Stimulated activated CD8-positive, alpha-beta memory T cell treated with anti-CD3 and anti-CD28 coated beads, Interleukin-15, amount 100 ng/mL, for 48 hours (primary cell): ENCODE measurements around the gene SCO1.

Experiments
- DNase-seq, 2 donors: peaks; one replicate each; pipeline ENCODE4 v3.0.0-alpha.2; 2020; ENCODE audit warnings: low read depth in 2 of 2

The SCO1 gene

DNA sequence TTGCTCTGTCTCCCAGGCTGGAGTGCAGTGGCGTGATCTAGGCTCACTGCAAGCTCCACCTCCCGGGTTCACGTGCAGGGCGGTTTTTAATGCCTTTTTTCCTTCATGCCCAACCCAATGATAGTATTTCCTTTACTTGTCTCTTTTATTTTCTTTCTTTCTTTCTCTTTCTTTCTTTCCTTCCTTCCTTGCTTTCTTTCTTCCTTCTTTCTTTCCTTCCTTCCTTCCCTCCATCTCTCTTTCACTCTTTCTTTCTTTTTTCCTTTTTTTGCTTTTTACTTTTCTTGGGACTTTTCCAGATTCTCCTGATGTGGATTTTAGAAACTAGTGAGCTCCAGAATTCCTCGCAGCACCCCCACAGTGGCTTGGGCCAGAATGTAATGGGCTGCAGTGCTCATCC lies 43.3 kb downstream of the SCO1 start:
- no peak for DNase-seq

DNA sequence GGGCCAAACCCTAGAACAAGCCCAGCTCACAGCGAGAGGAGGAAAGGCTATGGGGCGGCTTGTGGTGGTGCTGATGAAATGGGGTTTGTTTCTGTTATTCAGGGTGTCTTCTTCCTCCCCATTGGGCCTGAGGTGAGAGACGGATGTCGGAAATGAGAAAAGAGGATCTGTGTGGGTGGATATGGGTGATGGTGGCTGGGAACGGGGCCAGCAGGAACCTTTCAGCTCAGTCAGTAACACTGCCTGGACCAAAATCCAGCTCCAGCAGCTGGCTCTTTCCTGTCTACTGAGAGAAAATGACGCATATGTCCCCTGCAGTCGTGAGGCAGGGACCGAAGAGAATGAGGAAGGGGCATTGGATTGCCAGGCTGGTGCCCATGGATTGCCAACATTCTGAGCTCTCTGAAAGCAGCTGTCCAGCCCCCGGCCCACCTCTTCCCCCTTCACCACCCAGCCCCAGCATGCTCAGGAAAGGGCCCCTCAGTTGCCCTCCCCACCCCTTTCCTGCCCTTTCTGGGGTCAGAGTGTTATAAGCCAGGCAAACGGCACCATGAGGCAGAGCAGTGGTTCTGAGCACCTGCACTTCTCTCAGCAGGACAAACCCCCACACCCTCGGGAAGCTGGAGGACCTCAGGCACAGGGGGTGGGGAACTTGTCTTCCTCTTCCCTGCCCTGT lies 44.2 kb downstream of the SCO1 start:
- no peak for DNase-seq

DNA sequence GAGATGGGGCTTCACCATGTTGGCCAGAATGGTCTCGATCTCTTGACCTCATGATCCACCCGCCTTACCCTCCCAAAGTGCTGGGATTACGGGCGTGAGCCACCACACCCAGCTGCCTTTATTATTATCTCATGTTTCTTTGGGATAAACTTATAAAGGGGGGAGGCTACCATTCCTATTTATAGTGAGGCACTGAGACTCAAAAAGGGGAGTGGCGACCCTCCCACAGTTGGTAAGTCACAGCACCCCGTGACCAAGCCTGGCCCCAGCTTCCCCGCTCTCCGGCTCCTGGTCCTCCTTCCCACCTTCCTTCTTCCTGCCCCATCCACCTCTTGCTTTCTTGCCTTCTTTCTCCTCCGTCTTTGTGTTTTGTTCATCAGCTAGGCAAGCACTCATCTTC lies 45.4 kb downstream of the SCO1 start:
- DNase-seq = no peak

- DNase-seq = no peak
Observed at GRCh38 chr17:10649602-10650001, 47.7 kb downstream of the SCO1 start.

GRCh38 chr17:10648956-10649355 lies 48.4 kb downstream of the SCO1 start:
- no peak for DNase-seq

DNA sequence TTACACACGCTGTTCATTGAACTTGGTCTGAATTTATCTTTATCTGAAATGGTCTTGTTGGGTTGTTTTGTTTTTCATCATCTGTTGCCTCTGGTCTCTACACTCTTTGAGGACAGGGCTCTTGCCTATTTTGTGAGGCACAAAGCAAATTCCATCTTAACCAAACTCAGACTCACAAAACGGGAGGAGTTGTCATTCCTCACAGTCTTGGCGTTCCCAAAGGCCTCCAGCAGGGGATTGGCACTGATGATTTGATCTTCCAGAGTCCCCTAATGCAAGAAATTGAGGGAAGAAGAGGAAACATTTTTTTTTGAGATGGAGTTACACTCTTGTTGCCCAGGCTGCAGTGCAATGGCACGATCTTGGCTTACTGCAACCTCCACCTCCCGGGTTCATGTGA lies 49.0 kb downstream of the SCO1 start:
- DNase-seq = no peak

GRCh38 chr17:10646392-10646990 lies 50.8 kb downstream of the SCO1 start:
- DNase-seq = peak; percentile 30 to 46

GRCh38 chr17:10640475-10640874 lies 56.9 kb downstream of the SCO1 start:
- DNase-seq = no peak

DNA sequence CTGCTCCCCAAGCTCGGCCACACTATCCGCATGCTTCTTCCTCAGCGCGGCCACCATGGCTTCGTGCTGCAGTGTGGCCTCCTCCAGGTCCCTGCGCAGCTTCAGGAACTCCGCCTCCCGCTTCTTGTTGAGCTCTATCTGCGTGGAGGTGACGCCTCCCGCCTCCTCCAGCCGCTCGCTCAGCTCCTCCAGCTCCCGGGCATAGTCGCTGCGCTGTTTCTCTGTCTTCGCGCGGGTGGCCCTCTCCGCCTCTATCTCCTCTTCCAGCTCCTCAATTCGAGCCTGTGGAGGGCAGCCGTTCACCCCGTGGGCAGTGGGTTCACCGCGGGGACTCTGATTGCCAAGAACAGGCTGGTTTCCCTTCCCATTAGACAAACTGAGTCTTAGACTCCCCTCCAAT lies 59.2 kb downstream of the SCO1 start:
- no peak for DNase-seq

DNA sequence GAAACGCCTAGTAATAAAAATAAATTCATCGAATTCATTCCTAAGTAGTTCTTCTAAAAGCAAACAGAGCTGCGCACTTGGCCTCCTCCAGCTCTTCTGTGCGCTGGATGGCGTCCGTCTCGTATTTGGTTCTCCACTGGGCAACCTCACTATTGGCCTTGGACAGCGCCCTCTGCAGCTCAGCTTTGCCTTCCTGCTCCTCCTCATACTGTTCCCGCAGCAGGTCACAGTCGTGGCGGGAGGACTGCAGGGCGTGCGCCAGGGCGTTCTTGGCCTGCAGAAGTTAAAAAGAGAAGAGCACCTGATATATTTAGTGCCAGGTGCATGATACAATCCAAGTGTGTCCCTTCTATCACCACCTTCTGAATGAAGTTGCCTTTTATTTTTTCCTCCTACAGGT lies 62.0 kb downstream of the SCO1 start:
- no peak for DNase-seq

GRCh38 chr17:10633738-10634379 lies 63.5 kb downstream of the SCO1 start:
- DNase-seq = no peak

- DNase-seq = no peak
Observed at GRCh38 chr17:10631701-10632100, 65.6 kb downstream of the SCO1 start.

DNA sequence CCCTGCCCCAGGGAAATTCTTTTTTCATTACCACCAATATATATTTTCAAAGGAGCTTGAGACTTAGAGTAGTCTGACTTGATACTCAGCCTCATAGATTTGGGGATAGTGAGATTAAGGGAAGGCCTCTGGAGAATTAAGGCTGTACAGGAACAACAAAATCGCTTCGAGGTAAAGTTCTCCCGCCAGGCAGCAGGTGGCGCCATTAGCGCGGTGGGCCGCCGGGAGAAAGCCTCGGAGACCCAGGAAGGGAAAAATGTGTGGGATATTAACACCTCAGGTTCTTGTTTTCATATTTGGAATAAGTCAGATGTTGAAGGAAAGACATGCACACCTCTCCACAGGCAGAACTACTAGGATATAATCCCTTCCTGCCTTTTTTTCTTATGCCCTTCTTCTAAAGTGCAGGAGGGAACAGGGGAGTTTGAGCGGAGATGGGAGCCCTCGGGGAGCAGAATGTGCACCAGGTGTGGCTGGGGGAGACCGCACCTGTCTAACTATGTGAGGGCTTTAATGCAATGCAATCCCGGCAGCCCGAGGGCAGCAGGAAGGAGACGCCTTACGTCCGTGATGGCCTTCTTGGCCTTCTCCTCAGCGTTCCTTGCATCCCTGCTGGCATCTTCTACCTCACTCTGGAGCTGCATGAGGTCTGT lies 66.2 kb downstream of the SCO1 start:
- no peak for DNase-seq

DNA sequence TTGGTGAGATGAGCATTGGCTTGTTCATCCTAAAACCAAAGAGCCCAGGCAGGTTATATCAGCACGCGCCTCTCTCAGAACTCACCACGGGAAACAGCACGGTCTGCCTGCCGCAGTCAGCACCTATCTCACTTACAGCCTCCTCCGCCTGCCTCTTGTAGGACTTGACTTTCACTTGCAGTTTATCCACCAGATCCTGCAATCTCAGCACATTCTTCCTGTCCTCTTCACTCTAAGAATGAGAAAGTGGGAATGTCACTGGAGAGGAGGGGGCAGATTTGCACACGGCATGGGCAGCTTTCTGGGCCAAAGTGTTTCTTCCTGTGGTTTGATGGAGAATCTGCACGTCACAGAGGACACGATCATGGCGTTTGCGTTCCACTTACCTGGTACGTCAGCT lies 67.6 kb downstream of the SCO1 start:
- no peak for DNase-seq

DNA sequence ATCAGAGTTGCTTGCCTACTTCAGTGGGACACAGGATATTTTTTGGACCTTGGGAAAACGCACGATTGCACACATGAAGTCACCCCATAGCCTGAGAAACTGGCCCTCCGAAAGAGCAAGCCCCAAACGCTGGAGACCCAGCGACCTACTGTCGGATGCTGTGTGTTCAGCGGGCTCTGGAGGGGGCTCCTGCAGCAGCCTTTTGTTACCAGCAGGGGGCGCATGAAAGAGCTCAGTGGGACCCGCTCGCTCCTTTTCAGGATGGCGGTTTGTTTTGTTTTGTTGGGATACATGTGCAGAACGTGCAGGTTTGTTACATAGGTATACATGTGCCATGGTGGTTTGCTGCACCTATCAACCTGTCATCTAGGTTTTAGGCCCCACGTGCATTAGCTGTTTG lies 68.6 kb downstream of the SCO1 start:
- no peak for DNase-seq

DNA sequence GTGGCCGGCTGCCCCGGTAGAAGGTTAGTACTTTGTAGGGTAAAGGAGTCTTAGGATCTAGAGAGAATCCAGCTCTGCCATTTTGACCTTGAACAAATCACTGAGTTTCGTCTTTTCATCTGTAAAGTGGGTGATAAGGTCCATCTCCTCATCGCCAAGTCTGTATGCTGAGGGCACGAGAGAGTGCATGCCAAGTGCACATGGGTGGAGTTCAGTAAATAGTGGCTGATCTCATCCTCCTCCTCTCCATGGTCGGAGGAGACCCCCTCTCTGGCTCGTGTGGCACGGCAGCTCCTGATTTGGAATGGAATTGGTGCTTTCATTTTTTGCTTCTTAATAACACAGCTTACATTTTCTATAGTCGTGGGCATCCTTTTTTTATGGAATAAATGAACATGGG lies 70.9 kb downstream of the SCO1 start:
- DNase-seq = no peak

DNA sequence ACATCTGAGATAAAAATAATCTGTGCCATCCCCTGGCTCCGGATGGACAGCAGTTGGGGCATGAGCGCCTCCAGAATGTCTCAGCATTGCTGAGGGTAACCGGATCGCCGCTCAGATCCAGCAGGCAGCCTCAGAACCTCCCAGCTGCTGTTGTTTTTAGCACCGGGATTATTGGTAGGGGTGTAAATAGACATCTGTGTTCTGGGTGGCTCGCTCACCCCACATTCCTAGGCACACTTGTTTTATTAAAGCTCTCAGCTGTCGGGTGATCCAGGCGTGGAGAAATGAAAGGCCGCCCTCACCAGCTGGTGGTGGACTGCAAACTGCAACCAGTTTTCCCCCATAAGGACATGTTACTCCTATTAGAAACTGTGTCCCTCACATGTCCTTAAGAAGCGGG lies 72.4 kb downstream of the SCO1 start:
- no peak for DNase-seq

DNA sequence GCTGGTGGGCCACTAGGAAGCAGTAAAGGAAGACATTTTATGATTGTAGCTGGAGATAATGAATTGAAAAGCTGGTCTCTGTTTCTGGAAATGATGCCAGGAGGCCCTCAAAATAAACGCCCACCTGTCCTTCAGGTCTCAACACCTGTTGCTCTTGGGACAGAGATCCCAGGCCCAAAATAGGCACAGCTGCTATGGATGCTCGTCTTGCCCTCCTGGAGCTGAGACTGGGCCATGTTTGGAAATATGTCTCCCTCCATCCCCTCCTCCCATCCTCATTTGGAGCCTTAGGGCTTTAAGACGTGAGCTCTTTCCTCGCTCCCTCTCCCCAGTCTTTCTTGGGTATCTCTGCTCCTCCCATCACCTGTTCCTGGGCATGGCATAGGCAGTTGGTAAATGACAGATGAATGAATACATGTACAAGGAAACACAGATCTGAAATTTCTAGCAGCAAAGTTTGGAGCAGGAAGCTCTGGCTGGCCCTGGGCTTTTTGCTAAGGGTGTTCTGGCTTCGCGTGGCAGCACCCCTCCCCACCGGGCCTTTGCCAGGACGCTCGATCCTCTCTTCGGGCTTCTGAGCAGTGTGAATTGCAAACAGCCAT lies 73.5 kb downstream of the SCO1 start:
- DNase-seq = no peak

DNA sequence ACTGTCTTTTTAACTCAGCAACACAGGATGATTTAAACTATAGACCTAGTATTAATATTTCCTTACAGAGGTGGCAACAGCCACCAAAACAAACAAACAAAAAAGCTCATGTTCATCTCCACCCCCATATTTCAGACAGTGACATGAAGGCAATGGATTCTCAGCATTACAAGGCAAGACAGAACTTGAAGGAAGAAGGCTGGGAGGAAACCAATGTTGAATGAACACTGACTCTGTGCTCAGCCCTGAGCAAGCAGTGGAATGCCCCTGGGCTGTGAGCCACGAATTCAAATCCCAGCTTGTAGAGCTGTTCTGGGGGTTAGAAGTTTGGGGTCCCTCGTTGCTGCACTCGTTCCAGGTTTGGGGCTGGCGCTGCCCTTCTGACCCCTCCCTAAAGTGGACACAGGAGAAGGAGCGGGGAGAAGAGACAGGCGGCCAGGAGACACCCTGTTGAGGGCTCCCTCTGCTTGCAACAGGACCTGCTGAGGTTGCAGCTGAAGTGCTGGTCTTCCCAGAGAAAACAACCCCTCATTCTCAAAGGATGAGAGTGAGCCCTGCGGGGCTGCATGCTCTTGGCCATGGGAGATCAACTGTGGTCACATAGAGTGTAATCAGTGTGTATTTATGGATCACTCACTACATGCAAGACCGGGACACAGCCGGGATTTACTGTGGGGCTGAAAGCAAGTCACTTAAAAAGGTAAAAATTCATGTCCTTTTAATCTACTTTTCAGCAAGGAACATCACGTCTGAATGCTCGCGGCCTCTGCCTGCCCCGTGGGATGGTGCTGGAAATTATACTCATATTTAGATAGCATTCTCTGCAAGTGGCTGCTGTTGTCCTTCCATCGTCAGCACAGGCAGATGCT lies 74.5 kb downstream of the SCO1 start:
- DNase-seq = no peak
